ENCODE data around the gene NHEJ1. TPM values are rescaled to one million over a fixed set of nuclear protein-coding genes. Genes with fewer than 3 reads are reported as not detected.

The NHEJ1 gene
- total RNA-seq, 2 donors from 2014 or later: 8.9 to 9.3 TPM

DNA sequence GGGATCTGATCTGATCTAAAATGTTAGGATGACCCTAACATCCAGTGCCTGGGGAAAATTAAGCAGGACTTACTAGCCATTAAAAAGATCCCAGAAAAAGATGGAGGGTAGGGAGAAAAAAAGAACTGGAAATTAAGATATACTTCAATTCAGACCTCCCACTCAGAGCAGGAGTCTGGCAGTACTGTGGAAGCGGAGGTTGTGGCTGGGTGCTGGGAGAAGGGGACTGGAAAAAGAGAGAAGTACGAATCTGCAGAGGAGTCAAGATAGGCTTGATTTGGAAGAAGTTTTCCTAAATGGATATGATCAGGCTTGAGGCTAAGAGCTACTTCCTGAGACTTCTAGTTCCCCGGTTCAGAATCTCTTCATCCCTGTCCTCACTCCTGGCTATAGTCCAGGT is 66.4 kb downstream of the NHEJ1 start:
- intact Hi-C loops (cut with DNase I): no loop called here
- DNase-seq (no peak), ATAC-seq (no peak)
- no peaks in the 10 kb centered on the region for H3K36me3 ChIP-seq (replicated peaks in 1 of 2; ENCODE audit: insufficient read depth in 1 of 2, low read depth in 2 of 2)
- H3K4me1 ChIP-seq: no peaks in the 10 kb centered on the region
- H3K9me3 ChIP-seq: no peaks in the 10 kb centered on the region
- no peak overlapping the region for H3K4me3 ChIP-seq
- TF ChIP-seq POLR2A (IDR thresholded peaks at IDR 0.05): no peak
- TF ChIP-seq, protein P1, sequence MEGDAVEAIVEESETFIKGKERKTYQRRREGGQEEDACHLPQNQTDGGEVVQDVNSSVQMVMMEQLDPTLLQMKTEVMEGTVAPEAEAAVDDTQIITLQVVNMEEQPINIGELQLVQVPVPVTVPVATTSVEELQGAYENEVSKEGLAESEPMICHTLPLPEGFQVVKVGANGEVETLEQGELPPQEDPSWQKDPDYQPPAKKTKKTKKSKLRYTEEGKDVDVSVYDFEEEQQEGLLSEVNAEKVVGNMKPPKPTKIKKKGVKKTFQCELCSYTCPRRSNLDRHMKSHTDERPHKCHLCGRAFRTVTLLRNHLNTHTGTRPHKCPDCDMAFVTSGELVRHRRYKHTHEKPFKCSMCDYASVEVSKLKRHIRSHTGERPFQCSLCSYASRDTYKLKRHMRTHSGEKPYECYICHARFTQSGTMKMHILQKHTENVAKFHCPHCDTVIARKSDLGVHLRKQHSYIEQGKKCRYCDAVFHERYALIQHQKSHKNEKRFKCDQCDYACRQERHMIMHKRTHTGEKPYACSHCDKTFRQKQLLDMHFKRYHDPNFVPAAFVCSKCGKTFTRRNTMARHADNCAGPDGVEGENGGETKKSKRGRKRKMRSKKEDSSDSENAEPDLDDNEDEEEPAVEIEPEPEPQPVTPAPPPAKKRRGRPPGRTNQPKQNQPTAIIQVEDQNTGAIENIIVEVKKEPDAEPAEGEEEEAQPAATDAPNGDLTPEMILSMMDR (IDR thresholded peaks at IDR 0.05): no peak
- 86 to 87% methylated on average over 3 of the region's 3 CpGs for WGBS, 2 donors
- no peak overlapping the region for H3K27ac ChIP-seq
- no peaks in the 10 kb centered on the region for H3K27me3 ChIP-seq

DNA sequence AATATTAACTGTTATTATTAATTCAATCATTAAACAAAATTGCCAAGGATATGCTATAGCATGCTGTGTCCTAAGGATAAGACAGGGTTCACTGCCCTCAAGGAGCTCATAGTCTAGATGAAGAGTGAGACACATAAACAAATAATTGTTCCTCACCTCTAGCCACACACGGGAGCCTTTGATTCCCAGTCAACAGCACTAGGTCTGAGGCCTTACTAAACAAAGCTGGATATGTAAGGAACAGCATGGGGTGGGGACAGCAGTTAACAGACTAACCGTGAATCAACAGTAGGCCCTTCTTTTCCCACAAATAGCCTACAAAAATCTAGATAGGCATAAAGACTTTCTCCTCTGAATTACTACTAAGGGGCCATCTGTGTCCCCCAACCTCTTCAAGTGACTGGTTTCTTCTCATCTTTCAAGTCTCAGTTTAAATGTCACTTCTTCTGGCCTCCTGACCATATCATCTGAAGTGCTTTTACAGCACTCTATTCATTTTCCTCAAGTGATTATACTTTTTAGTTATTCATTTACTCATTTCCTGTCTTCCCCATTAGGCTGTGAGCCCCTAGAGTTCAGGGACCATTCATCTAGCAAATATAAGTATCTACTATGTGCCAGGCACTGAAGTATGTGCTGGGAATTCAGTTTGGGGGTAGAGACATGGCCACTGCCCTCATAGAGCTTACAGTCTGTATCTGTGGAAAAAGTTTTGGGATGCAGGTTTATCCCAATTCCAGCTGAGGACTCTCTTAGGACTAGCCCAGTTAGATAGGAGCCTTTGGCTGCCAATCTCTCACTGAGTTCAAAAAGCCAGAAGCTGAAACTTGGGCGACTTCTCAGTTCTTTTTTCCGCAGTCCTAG is 69.9 kb downstream of the NHEJ1 start:
- no peaks in the 10 kb centered on the region for H3K36me3 ChIP-seq (replicated peaks in 1 of 2; ENCODE audit: insufficient read depth in 1 of 2, low read depth in 2 of 2)
- H3K4me1 ChIP-seq: no peaks in the 10 kb centered on the region
- ATAC-seq: no peak
- H3K27me3 ChIP-seq: no peaks in the 10 kb centered on the region
- 65 to 71% methylated on average over 4 of the region's 4 CpGs for WGBS, 2 donors
- no peaks in the 10 kb centered on the region for H3K9me3 ChIP-seq
- intact Hi-C loops (cut with DNase I): no loop called here
- TF ChIP-seq, protein P1 (IDR thresholded peaks at IDR 0.05): no peak
- no peak for TF ChIP-seq POLR2A (IDR thresholded peaks at IDR 0.05)
- no peak for DNase-seq
- H3K27ac ChIP-seq: no peak overlapping the region
- no peak overlapping the region for H3K4me3 ChIP-seq

DNA sequence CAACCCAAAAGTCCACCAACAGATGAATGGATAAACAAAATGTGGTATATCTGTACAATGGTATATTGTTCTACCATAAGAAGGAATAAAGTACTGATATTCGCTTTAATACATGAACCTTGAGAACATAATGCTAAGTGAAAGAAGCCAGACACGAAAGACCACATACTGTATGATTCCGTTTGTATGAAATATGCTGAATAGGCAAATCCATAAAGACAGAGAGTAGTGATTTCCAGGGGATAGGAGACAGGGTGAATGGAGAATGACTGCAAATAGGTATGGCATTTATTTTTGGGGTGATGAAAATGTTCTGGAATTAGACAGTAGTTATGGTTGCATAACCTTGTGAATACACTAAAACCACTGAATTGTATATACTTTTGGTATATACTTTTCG is 71.3 kb downstream of the NHEJ1 start:
- no peaks in the 10 kb centered on the region for H3K9me3 ChIP-seq
- intact Hi-C loops (cut with DNase I): no loop called here
- no peak for DNase-seq
- no peak overlapping the region for H3K4me3 ChIP-seq
- H3K27ac ChIP-seq: no peak overlapping the region
- ATAC-seq: no peak
- H3K4me1 ChIP-seq: no peaks in the 10 kb centered on the region
- H3K36me3 ChIP-seq (replicated peaks in 1 of 2; ENCODE audit: insufficient read depth in 1 of 2, low read depth in 2 of 2): no peaks in the 10 kb centered on the region
- no peak for TF ChIP-seq POLR2A (IDR thresholded peaks at IDR 0.05)
- TF ChIP-seq, protein P1 (IDR thresholded peaks at IDR 0.05): no peak
- H3K27me3 ChIP-seq: no peaks in the 10 kb centered on the region
- WGBS, 2 donors: 94 to 96% methylated on average over 4 of the region's 4 CpGs

DNA sequence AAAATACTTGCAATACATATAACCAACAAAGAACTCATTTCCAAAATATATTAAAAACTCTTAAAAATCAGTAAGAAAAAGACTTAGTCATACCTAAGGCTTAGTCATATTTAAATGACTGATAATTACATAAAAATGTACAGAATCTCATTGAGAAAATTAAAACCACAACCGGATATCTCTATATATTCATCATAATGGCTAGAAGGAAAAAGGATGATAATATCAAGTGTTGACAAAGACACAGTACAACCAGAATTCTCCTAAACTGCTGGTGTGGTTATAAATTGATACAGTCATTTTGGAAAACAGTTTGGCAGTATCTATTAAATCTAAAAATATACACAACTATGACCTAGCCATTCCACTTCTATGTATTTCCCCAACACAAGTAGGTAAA is 72.8 kb downstream of the NHEJ1 start:
- ATAC-seq (no peak), DNase-seq (no peak)
- Histone ChIP-seq H3K4me3 (no peak overlapping the region), H3K27ac (no peak overlapping the region), H3K9me3 (no peaks in the 10 kb centered on the region), H3K4me1 (no peaks in the 10 kb centered on the region), H3K27me3 (no peaks in the 10 kb centered on the region), H3K36me3 (replicated peaks in 1 of 2; ENCODE audit: insufficient read depth in 1 of 2, low read depth in 2 of 2) (no peaks in the 10 kb centered on the region)
- intact Hi-C loops (cut with DNase I): no loop called here
- no peak for TF ChIP-seq POLR2A (IDR thresholded peaks at IDR 0.05)
- TF ChIP-seq, protein P1 (IDR thresholded peaks at IDR 0.05): no peak
- 88 to 94% methylated on average over 1 of the region's 1 CpG for WGBS, 2 donors

DNA sequence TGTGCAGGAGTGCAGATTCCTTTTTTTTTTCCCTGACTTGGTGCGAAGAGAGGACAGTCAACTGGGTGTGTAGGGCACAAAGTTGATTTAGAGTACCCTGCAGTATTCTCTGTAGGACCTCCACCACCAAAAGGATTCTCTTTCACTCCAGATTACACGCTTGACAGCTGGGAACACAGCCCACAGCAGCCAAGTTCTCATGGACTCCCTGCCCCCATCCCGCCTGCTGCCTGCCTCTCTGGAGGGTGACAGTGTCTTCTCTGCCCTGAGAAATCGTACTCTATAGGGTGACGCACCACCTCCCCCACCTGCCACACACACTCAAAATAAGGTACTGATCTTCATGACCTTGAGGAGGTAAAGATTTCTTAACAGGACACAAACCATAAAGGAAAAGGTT is 73.3 kb downstream of the NHEJ1 start:
- Histone ChIP-seq H3K36me3 (replicated peaks in 1 of 2; ENCODE audit: insufficient read depth in 1 of 2, low read depth in 2 of 2) (no peaks in the 10 kb centered on the region), H3K27ac (no peak overlapping the region), H3K27me3 (no peaks in the 10 kb centered on the region), H3K4me3 (no peak overlapping the region), H3K9me3 (no peaks in the 10 kb centered on the region), H3K4me1 (peaks cover 5% of the 10 kb centered on the region)
- no peak for ATAC-seq
- TF ChIP-seq, protein P1 (IDR thresholded peaks at IDR 0.05): no peak
- no peak for TF ChIP-seq POLR2A (IDR thresholded peaks at IDR 0.05)
- no peak for DNase-seq
- 92 to 93% methylated on average over 5 of the region's 5 CpGs for WGBS, 2 donors
- intact Hi-C loops (cut with DNase I): no loop called here

All from body of pancreas (tissue), 4 donors.